NCI-H69 (cell line): Measurements from ENCODE around the gene CFAP157.

Experiments
- DNase-seq: peaks from one replicate; lab custom pipeline; 2025; lab: John Stamatoyannopoulos, UW

The CFAP157 gene

GRCh38 chr9:127693143-127693542 lies 13.6 kb upstream of the CFAP157 start:
- no peak for DNase-seq

- DNase-seq: no peak
These were observed 13.1 kb upstream of the CFAP157 start for GRCh38 chr9:127693697-127694096.

- DNase-seq: no peak
These were observed 11.7 kb upstream of the CFAP157 start for GRCh38 chr9:127694890-127695720.

- peak; percentile 13 for DNase-seq
These were observed 9.2 kb upstream of the CFAP157 start for GRCh38 chr9:127697575-127697974.

- no peak for DNase-seq
These were observed 8.4 kb upstream of the CFAP157 start for GRCh38 chr9:127698386-127698785.

- peak; percentile 18 for DNase-seq
These were observed 7.7 kb upstream of the CFAP157 start for GRCh38 chr9:127698985-127699670.

- DNase-seq: no peak
These were observed 6.6 kb upstream of the CFAP157 start for GRCh38 chr9:127700140-127700539.

- peak; percentile 46 for DNase-seq
These were observed 6.1 kb upstream of the CFAP157 start for GRCh38 chr9:127700594-127701255.

- no peak for DNase-seq
These were observed 3.4 kb upstream of the CFAP157 start for GRCh38 chr9:127703289-127703946.

- no peak for DNase-seq
These were observed 1.0 kb upstream of the CFAP157 start for GRCh38 chr9:127705577-127706379.

GRCh38 chr9:127707766-127708165 lies 978 bp downstream of the CFAP157 start:
- peak; percentile 51 for DNase-seq

- DNase-seq: no peak
These were observed 2.3 kb downstream of the CFAP157 start for GRCh38 chr9:127708952-127709587.

- no peak for DNase-seq
These were observed 3.5 kb downstream of the CFAP157 start for GRCh38 chr9:127710204-127710783.

- DNase-seq: peak; percentile 82
These were observed 4.5 kb downstream of the CFAP157 start for GRCh38 chr9:127711226-127711701.

- peak; percentile 96 for DNase-seq
These were observed 5.1 kb downstream of the CFAP157 start for GRCh38 chr9:127711831-127712274.

- DNase-seq: no peak
These were observed 5.6 kb downstream of the CFAP157 start for GRCh38 chr9:127712371-127712770.

GRCh38 chr9:127712867-127713266 lies 6.1 kb downstream of the CFAP157 start:
- no peak for DNase-seq

GRCh38 chr9:127714020-127714750 lies 7.4 kb downstream of the CFAP157 start:
- DNase-seq: peak; percentile 46

GRCh38 chr9:127714951-127715469 lies 8.2 kb downstream of the CFAP157 start:
- peak; percentile 72 for DNase-seq
